HepG2 (cell line): ENCODE results near the gene CFAP61.

Source experiments
- ARNT ChIP-seq: fragments of 450-650 bp; IDR thresholded peaks from 2 replicates; pipeline ENCODE4 v1.6.1; 2017
- BRF2 ChIP-seq: sonication (generic); formaldehyde crosslinking; IDR thresholded peaks from 2 replicates; pipeline ENCODE4 v1.8.1; 2022; ENCODE audit warnings: mild to moderate bottlenecking, missing genetic modification reagents
- CREB1 ChIP-seq, 2 experiments: fragments of 450-650 bp in 1 of 2; IDR thresholded peaks; 2 replicates each; pipeline ENCODE4 v1.6.1; 2016 to 2017; ENCODE audit warnings: control low read depth in 1 of 2, mild to moderate bottlenecking in 1 of 2, missing compliant biosample characterization in 1 of 2, missing genetic modification characterization in 1 of 2
- HDAC1 ChIP-seq: sonication (generic); formaldehyde crosslinking; IDR thresholded peaks from 2 replicates; pipeline ENCODE4 v1.5.1; 2020; ENCODE audit warnings: mild to moderate bottlenecking, missing genetic modification reagents
- IRX3 ChIP-seq: sonication (generic); formaldehyde crosslinking; IDR thresholded peaks from 2 replicates; pipeline ENCODE4 v1.8.1; 2023; ENCODE audit warnings: mild to moderate bottlenecking, low read depth, missing genetic modification reagents, borderline replicate concordance
- MEIS2 ChIP-seq: sonication (generic); formaldehyde crosslinking; IDR thresholded peaks from 2 replicates; pipeline ENCODE4 v1.9.0; 2021; ENCODE audit warnings: mild to moderate bottlenecking, missing genetic modification reagents
- MZF1 ChIP-seq: sonication (generic); formaldehyde crosslinking; IDR thresholded peaks from 2 replicates; pipeline ENCODE4 v1.8.1; 2023; ENCODE audit warnings: mild to moderate bottlenecking, missing genetic modification reagents, borderline replicate concordance
- REST ChIP-seq, 2 experiments: IDR thresholded peaks; 2 replicates each; pipeline ENCODE4 v1.6.1; 2011 to 2012; ENCODE audit warnings: low read length in 2 of 2, borderline replicate concordance in 1 of 2, low read depth in 1 of 2, mild to moderate bottlenecking in 1 of 2, moderate library complexity in 1 of 2
- TAF1 ChIP-seq: sonication (generic); formaldehyde crosslinking; IDR thresholded peaks from 2 replicates; pipeline ENCODE4 v1.4.0; 2020; ENCODE audit warnings: missing genetic modification reagents
- ZBTB49 ChIP-seq: sonication (generic); formaldehyde crosslinking; IDR thresholded peaks from 2 replicates; pipeline ENCODE4 v1.4.0; 2020; ENCODE audit warnings: missing genetic modification reagents, borderline replicate concordance
- ZNF512B ChIP-seq: sonication (generic); formaldehyde crosslinking; IDR thresholded peaks from 2 replicates; pipeline ENCODE4 v1.5.1; 2020; ENCODE audit warnings: missing genetic modification reagents, mild to moderate bottlenecking, borderline replicate concordance
- ZNF761 ChIP-seq: sonication (generic); formaldehyde crosslinking; conservative IDR thresholded peaks from 2 replicates; pipeline ENCODE4 v1.4.0; 2020; ENCODE audit warnings: mild to moderate bottlenecking, missing genetic modification reagents
- ZNF777 ChIP-seq: sonication (generic); formaldehyde crosslinking; IDR thresholded peaks from 2 replicates; pipeline ENCODE4 v1.4.0; 2020; ENCODE audit warnings: missing genetic modification reagents

GRCh38 chr20:20092827-20093226 lies 40.5 kb downstream of the CFAP61 start:
- TF ChIP-seq REST (IDR thresholded peaks at IDR 0.05; ENCODE audit: borderline replicate concordance in 1 of 2, low read depth in 1 of 2, low read length in 2 of 2), result no peak
- no peak for TF ChIP-seq HDAC1 (CRISPR knock-in tag)
- no peak for TF ChIP-seq MZF1
- no peak for TF ChIP-seq BRF2 (CRISPR knock-in tag)
- no peak for TF ChIP-seq CREB1 (IDR thresholded peaks at IDR 0.05)
- no peak for TF ChIP-seq CREB1 (CRISPR knock-in tag; IDR thresholded peaks at IDR 0.05)
- TF ChIP-seq ZNF761 (CRISPR knock-in tag), result no peak
- TF ChIP-seq ZNF512B, result no peak
- TF ChIP-seq TAF1, result no peak
- TF ChIP-seq MEIS2 (CRISPR knock-in tag), result no peak
- TF ChIP-seq ZNF777, result no peak
- no peak for TF ChIP-seq ARNT
- no peak for TF ChIP-seq IRX3 (CRISPR knock-in tag)
- TF ChIP-seq ZBTB49 (CRISPR knock-in tag), result no peak
